ENCODE results near the gene TNFAIP8L1.
A peak's percentile ranks its signal among the peaks of the same experiment; 100 is the strongest.

Gene TNFAIP8L1

GRCh38 chr19:4613254-4613751 lies 26.0 kb upstream of the TNFAIP8L1 start:
- no peak for DNase-seq

GRCh38 chr19:4618019-4618418 lies 21.3 kb upstream of the TNFAIP8L1 start:
- no peak for DNase-seq

- DNase-seq, result no peak
Measured at GRCh38 chr19:4619668-4620294, 19.5 kb upstream of the TNFAIP8L1 start.

- DNase-seq, result no peak
Measured at GRCh38 chr19:4620675-4621074, 18.6 kb upstream of the TNFAIP8L1 start.

GRCh38 chr19:4622695-4623421 lies 16.5 kb upstream of the TNFAIP8L1 start:
- DNase-seq, result no peak

- DNase-seq, result no peak
Measured at GRCh38 chr19:4624301-4624700, 15.0 kb upstream of the TNFAIP8L1 start.

GRCh38 chr19:4624733-4625362 lies 14.5 kb upstream of the TNFAIP8L1 start:
- no peak for DNase-seq

- DNase-seq, result peak; percentile 51
Measured at GRCh38 chr19:4633140-4633967, 6.0 kb upstream of the TNFAIP8L1 start.

- DNase-seq, result no peak
Measured at GRCh38 chr19:4635754-4636116, 3.6 kb upstream of the TNFAIP8L1 start.

- DNase-seq, result peak; percentile 31
Measured at GRCh38 chr19:4636151-4636717, 3.1 kb upstream of the TNFAIP8L1 start.

GRCh38 chr19:4636761-4637160 lies 2.6 kb upstream of the TNFAIP8L1 start:
- DNase-seq, result no peak

- no peak for DNase-seq
Measured at GRCh38 chr19:4638317-4638716, 999 bp upstream of the TNFAIP8L1 start.

GRCh38 chr19:4639531-4640246 lies 373 bp downstream of the TNFAIP8L1 start:
- peak; percentile 6 for DNase-seq

GRCh38 chr19:4640247-4641000 lies 1.1 kb downstream of the TNFAIP8L1 start:
- DNase-seq, result no peak

- no peak for DNase-seq
Measured at GRCh38 chr19:4641132-4641531, 1.8 kb downstream of the TNFAIP8L1 start.

- DNase-seq, result no peak
Measured at GRCh38 chr19:4642625-4643024, 3.3 kb downstream of the TNFAIP8L1 start.

- DNase-seq, result no peak
Measured at GRCh38 chr19:4645718-4646117, 6.4 kb downstream of the TNFAIP8L1 start.

- no peak for DNase-seq
Measured at GRCh38 chr19:4647676-4648644, 8.6 kb downstream of the TNFAIP8L1 start.

- DNase-seq, result no peak
Measured at GRCh38 chr19:4649392-4650047, 10.2 kb downstream of the TNFAIP8L1 start.

- no peak for DNase-seq
Measured at GRCh38 chr19:4650159-4650558, 10.8 kb downstream of the TNFAIP8L1 start.

Data from NCI-H1092 (cell line).